NCI-H1105 (cell line): ENCODE data around the gene USF2.

Experiments used
- DNase-seq: peaks from one replicate; lab custom pipeline; 2025; lab: John Stamatoyannopoulos, UW

USF2 gene

DNA sequence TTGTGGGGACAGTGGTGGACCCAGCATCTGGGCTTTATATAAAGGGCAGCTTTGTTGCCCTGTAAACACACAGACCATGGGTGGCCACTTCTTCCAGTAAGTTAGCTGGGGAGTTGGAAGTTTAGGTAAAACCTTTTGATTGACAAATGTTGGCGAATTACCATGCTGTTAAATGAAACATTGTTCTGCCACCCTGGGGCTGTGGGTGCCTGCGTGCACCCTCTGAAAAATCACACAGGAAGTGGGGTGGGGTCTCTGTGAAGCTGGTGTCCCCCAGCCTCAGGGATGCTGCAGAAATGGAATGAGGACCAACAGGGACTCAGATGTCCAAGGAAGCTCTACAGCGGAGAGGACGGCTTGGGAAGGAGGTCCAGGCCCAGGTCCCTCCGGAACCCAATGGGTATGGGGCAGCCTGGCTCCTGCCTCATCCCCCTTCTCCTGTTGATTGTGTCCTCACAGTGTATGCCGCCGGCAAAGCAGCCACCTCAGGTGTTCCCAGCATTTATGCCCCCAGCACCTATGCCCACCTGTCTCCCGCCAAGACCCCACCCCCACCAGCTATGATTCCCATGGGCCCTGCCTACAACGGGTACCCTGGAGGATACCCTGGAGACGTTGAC lies 2.8 kb upstream of the USF2 start:
- no peak for DNase-seq

DNA sequence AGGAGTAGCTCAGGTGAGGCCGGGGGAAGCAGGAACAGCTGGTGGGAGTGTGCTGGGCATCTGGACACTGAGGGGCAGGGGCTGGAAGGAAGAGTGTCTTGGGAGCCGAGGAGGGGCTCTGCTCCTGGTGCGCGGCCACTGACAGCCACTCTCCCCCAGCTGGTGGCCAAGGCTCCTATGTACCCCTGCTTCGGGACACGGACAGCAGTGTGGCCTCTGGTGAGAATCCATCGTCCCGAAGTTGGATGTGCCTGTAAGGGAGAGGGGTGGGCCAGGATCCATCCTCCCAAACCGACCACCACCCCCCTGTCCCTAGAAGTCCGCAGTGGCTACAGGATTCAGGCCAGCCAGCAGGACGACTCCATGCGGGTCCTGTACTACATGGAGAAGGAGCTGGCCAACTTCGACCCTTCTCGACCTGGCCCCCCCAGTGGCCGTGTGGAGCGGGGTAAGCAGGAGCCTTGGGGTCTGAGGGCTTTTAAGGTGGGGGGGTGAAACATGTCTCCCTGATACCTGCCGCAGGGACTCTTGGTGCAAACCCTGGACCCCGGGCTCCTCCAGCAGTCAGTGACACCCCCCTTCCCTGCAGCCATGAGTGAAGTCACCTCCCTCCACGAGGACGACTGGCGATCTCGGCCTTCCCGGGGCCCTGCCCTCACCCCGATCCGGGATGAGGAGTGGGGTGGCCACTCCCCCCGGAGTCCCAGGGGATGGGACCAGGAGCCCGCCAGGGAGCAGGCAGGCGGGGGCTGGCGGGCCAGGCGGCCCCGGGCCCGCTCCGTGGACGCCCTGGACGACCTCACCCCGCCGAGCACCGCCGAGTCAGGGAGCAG lies 2.0 kb upstream of the USF2 start:
- DNase-seq, result no peak

DNA sequence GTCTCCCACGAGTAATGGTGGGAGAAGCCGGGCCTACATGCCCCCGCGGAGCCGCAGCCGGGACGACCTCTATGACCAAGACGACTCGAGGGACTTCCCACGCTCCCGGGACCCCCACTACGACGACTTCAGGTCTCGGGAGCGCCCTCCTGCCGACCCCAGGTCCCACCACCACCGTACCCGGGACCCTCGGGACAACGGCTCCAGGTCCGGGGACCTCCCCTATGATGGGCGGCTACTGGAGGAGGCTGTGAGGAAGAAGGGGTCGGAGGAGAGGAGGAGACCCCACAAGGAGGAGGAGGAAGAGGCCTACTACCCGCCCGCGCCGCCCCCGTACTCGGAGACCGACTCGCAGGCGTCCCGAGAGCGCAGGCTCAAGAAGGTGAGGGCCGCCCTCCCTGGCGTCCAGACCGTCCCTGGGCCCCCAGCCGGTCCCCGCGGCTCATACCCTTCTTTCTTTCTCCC lies 1.4 kb upstream of the USF2 start:
- no peak for DNase-seq

DNA sequence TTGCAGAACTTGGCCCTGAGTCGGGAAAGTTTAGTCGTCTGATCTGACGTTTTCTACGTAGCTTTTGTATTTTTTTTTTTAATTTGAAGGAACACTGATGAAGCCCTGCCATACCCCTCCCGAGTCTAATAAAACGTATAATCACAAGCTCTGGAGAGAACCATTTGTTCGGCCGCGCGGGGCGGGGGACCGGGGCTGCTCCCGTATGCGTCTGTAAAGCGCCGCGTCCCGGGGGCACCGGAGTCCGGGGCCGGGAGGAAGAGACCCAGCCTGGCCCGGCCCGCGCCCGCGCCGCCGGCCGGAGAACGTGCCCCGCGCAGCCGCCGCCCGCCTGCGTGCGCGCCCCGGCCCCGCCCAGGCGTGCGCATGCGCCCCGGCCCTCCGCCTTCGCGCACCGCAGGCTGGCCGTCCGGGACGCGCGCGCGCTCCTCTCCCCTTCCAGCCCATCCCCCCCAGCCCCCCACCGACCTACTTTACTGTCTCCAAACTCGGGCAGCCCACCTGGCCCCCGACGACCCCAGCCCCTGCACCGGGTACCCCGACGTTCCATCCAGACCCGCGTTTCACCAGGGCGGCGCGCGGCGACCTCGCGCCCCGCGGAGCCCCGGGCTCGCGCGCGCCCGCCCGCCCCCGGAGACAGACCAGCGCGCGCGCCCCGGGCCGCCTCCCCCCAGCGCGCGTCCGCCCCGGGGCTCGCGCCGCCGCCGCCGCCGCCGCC lies 785 bp upstream of the USF2 start:
- peak; percentile 77 for DNase-seq

DNA sequence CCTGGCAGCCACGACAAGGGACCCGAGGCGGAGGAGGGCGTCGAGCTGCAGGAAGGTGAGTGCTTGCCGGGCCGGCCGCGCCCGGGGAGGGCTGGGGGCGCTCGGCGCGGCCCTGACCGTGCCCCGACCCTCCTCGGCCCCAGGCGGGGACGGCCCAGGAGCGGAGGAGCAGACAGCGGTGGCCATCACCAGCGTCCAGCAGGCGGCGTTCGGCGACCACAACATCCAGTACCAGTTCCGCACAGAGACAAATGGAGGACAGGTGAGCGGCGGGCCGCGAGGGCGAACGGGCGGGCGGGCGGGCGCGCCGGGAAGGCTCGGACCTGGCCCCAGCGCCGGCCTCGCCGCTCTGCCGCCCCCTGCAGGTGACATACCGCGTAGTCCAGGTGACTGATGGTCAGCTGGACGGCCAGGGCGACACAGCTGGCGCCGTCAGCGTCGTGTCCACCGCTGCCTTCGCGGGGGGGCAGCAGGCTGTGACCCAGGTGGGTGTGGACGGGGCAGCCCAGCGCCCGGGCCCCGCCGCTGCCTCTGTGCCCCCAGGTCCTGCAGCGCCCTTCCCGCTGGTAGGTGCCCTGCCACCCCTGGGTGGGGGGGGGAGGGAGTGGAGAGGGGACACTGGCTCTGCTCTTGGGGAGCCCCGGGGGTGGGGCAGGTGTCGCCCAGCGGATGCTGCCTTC lies 816 bp downstream of the USF2 start:
- peak; percentile 69 for DNase-seq

DNA sequence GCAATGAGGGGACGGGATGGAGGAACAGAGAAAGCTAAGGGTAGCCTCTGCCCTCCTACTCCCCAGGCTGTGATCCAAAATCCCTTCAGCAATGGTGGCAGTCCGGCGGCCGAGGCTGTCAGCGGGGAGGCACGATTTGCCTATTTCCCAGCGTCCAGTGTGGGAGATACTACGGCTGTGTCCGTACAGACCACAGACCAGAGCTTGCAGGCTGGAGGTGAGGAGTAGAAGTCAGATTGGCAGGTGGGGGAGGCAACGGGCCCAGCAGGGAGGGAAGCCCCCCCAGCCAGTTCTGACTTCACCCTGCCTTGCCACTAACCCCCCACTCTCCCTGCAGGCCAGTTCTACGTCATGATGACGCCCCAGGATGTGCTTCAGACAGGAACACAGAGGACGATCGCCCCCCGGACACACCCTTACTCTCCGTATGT lies 1.6 kb downstream of the USF2 start:
- no peak for DNase-seq

DNA sequence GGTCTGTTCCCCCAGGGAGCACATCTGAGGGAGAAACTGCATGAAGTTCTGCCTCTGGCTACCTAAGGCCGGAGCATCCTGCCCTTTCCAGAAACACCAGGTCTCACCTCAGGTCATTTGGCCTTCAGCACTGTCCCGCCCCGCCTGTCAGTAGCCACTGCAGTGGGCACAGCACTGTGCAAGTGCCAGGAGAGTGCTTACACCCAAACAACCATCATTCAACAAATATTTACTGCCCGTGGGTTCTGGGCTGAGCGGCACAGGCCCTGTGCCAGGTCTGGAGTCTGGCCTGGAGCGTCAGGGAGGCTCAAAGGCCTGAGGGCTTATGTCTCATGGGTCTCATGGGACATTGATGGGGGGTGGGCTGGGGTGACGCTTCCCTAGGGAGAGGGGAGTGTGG lies 2.8 kb downstream of the USF2 start:
- DNase-seq, result no peak

DNA sequence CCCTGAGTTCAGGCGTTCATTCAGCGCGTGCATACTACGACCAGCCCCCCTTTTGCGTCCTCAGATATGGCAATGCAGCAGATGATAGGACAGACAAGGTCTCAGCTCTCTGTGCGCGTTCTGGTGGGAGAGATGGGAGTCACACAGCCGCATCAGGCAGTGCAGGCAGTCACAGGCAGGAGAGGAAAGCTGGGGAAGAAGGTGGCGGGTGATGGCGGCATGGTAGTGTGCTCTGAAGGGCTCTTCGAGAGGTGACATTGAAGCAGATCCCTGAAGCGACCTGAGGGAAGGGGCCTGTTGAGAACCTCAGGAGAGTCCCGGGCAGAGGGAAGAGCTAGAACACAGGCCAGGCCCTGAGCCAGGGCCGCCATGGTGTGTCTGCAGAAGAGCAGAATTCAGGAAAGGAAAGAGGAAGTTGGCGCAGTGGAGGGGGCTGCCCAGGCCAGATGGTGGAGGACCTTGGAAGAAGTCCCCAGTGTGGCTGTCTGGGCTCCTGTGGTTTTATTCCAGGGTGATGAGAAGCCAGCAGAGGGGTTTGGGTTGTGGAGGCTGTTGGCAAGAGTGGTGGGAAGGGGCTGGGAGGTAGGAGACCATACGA lies 3.5 kb downstream of the USF2 start:
- DNase-seq, result no peak

DNA sequence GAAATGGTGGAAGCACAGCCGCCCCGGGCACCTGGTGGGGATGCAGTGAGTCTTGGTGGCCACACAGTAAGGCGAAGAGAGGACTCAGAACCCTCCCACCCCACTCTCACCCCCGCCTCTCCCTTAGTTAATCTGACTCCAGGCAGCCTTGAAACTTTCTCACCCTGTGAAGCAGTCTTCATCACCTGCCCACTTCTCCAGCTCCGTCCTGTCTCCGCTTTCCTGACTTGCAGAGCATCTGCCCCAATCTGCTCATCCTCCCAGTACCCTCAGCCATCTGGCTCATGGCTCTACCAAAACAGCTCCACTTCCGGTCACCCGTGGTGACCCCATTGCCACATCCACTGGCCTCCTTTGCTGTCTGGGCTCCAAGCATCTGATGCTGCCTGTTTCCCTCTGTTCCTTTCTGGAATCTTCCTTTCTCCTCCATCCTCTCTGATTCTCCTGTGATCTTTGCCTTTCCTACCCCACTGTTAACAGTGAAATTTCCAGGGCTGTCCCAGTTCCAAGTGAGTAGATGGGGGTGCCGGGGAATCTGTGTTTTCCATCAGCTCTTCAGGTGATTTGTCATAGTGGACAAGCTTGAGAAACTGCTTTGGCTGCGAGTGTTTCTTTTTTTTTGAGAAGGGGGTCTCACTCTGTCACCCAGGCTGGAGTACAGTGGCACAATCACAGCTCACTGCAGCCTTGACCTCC lies 4.3 kb downstream of the USF2 start:
- no peak for DNase-seq

DNA sequence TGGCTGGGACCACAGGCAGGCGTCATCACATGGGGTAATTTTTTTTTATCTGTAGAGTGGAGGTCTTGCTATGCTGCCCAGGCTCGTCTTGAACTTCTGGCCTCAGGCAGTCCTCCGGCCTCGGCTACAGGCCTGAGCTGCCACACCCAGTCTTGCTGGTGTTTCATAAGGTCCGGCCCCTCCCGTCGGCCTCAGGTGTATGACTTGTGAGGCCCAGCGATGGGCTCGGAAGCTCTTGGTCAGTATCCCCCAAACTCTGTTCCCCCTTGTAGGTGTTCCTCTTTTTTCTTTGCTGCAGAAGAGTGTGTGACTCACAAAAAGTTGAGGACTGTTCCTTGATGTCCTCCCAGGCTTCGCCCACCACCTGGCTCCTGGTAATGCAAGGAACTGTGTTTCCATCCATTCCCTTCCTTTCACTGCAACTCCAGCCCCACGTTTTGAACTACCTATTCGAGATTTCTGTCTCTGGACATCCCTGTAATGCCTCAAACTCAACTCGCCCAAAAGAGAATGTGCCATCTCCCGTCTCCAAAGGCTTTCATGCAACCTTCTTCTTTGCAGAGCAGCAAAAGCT lies 5.0 kb downstream of the USF2 start:
- DNase-seq, result no peak

DNA sequence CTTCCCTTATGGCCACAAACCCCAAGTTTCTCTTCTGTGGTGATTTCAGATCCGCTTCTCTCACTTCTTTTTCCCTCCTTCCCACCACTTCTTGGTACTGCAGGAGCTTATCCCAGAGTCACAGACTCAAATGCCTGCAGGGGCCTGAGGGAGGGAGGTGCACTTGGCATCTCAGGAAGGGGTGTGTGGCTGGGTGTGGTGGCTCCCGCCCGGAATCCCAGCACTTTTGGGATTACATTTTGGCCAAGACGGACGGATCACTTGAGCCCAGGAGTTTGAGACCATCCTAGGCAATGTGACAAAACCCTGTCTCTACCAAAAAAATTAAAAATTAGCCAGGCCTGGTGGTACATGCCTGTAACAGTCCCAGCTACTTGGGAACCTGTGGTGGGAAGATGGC lies 5.6 kb downstream of the USF2 start:
- DNase-seq, result no peak

DNA sequence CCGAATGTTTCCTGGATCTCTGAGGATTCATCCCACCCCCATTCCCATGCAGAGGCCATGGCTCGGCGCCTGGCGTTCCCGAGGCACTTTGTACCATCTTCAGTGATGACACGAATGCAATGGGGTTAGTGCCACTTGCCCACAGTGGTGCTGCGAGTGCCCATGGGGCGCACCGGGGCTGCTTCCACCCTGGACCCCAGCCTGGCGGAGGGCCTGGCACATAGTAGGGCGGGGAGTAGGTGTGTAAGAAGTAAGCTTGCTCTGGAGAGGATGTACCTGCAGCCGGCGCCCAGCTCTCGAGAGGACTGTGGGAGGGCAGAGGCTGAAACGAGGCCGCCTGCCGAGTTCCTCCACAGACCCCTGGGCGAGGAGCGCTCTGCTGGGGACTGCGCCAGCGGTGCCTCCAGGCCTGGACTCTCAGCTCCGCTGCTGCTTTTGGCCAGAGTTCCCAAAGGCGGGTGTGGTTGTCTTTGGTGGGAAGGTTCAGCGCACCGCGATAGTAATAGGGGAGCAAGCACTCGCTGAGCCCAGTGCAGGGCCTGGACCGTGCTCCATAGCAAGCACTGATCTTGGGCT lies 8.0 kb downstream of the USF2 start:
- no peak for DNase-seq

DNA sequence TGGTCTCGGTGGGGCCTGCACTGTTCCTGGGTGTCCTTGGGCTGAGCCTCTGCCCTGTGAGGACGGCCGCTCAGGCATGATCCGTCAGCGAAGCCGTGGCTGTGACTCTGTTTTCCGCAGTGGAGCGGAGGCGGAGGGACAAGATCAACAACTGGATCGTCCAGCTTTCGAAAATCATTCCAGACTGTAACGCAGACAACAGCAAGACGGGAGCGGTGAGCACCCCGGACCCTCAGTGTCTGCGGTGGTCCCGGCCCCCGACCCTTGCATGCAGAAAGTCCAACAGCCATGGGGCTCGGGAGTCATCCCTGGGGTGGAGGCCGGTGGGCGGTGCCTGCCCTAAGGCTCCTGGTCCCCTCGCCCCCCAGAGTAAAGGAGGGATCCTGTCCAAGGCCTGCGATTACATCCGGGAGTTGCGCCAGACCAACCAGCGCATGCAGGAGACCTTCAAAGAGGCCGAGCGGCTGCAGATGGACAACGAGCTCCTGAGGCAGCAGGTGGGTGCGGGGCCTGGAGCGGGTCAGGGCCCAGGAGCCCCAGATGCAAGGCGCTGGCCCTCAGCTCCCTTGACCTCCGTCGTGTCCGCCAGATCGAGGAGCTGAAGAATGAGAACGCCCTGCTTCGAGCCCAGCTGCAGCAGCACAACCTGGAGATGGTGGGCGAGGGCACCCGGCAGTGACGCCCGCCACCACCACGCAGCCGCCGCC lies 10.0 kb downstream of the USF2 start:
- DNase-seq, result no peak

DNA sequence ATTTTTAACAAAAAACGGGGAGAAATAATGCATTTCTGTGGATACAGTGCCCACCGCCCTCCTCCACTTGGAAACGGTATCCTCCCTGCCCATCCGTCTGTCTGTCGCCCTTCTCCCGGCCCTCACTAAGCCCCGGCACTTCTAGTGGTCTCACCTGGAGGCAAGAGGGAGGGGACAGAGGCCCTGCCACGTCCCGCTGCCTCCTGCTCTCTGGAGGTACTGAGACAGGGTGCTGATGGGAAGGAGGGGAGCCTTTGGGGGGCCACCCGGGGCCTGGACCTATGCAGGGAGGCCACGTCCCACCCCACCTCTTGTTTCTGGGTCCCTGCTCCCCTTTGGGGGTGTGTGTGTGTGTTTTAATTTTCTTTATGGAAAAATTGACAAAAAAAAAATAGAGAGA lies 10.6 kb downstream of the USF2 start:
- DNase-seq, result no peak

DNA sequence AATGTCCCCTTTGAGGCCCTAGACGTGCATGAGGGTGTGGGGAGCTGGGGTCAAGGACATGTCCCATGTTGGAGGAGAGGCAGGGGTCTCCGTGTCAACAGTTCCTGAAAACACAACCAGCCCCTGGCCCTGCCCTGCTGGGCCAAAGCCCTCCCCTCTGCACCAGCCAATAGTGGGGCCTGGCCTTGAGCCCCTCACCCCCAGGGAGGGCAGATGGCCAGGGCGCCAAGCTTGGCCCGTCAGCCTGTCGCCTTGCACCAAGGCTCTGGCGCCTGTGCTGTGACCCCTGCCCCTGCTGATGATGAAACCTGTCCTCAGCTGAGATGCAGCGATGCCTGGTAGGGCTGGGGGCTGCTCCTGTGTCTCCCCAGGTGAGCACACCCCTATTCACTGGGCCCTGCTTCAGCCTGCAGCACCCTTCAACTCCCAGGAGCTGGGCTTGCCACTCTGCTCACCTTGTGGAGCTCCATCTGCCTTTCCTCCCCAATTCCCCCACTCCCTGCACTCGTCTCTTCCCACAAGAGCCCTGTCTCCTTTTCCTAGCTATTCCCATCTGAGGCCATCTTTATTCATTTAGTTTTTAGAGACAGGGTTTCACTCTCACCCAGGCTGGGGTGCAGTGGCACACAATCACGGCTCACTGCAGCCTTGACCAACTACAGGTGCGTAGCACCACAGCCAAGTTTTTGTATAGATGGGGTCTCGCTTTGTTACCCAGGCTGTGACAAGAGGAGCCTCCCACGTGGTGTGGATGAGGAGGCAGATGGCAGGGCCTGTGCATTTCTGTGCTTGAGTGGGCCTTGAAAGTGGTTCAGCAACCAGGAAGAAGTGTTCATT lies 11.4 kb downstream of the USF2 start:
- no peak for DNase-seq

DNA sequence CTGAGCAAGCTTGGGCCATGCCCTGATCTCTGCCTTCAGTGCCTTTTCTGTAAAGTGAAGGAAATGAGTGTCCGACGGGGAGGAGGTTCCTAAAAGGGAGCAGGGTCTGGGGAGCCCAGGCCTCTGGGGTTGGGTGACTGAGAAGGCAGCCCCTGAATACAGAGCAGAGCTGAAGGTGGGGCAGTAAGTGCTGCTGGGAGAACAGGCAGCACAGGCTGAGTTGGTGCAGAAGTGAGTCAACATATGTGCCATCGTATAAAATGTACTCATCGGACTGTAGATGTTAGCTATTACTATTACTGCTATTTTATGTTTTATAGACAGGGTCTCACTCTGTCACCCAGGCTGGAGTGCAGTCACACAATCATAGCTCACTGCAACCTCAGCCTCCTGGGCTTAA lies 12.5 kb downstream of the USF2 start:
- no peak for DNase-seq

DNA sequence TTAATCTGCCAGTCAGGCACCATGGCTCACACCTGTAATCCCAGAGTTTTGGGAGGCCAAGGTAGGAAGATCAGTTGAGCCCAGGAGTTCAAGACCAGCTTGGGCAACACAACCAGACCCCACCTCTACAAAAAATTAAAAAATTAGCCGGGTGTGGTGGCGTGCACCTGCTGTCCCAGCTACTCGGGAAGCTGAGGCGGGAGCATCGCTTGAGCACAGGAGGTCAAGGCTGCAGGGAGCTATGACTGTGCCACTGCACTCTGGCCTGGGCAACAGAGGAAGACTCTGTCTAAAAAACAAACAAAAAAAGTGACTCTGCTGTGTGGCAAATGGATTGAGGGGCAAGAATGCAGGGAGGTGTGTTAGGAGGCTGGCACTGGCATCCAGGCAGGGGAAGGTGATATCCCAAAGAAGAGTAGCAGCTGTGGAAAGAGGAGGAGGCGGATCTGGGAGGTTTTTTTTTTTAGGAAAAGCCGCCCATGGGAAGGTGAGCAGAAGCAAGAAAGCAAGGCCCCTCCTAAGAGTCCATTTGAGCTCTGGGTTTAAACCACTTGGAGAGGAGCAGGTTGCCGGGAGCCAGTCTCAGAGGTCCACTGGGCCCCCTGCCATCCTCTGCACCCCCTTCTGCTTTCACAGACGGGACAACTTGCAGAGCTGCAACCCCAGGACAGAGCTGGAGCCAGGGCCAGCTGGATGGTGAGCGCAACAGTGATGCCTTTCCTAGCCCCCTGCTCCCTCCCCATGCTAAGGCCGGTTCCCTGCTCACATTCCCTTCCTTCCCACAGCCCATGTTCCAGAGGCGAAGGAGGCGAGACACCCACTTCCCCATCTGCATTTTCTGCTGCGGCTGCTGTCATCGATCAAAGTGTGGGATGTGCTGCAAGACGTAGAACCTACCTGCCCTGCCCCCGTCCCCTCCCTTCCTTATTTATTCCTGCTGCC lies 15.7 kb downstream of the USF2 start:
- no peak for DNase-seq

DNA sequence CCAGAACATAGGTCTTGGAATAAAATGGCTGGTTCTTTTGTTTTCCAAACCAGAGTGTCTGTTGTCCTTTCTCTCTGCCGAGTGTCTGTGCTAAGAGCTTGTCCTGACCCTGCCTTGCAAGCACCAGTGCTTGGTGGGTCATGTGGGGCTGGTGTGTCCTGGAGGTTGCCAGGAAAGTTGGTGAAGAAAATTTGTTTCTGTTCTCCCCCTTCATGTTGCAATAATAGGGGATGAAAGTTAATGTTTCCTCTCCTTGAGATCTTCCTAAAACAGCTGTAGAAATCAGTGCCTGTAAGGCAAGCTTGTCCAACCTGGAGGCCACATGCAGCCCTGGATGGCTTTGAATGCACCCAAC lies 16.3 kb downstream of the USF2 start:
- no peak for DNase-seq
